Fibroblast of skin of scalp (primary cell): ENCODE measurements around the gene CELA2A. TPM values are rescaled to one million over a fixed set of nuclear protein-coding genes. Genes with fewer than 3 reads are reported as not detected.
A peak's percentile ranks its signal among the peaks of the same experiment; 100 is the strongest.

Source experiments
- DNase-seq: peaks from one replicate; pipeline ENCODE4 v3.0.0-alpha.2; 2013
- polyA plus RNA-seq, 2 experiments: library from polyadenylated mRNA; unstranded; fragments of 120-200 nt; gene quantifications; one replicate each; pipeline ENCODE4 v1.2.1, GENCODE V29; 2013; ENCODE audit not compliant: insufficient read length in 2 of 2

The CELA2A gene
- polyA plus RNA-seq (2013, experiment 1 of 2; ENCODE audit: insufficient read length): not detected
- not detected for polyA plus RNA-seq (2013, experiment 2 of 2; ENCODE audit: insufficient read length)

DNA sequence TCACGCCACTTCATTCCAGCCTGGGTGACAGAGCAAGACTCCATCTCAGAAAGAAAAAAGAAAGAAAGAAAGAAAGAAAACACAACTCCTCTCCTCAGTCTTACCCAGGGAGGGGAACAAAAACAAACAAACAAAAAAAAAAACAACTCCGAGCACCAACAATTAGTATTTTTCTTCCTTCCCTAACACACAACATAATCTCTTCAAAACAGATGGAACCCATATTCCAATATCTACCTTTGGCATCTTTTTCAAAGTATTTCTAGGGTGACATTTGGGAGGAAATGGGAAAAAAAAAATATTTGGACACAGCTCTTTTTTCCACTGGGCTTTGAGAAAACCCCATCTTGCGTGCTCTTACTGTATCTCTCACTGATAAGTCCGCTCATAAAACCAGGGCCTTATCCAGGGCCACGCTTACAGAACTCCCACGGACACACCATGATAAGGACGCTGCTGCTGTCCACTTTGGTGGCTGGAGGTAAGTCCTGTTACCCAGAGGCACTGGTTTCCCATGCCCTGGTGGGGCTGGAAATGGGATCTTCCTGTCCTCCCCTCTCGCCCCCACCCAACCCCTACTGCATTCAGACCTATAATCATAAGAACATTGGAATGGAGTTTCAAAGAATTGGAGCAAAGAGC is at the start of gene CELA2A:
Gene CELA2A (plus strand): TSS at position 420 of the 642 bp plus-strand sequence. CDS start 22 bp downstream, at position 442.
- no peak for DNase-seq

DNA sequence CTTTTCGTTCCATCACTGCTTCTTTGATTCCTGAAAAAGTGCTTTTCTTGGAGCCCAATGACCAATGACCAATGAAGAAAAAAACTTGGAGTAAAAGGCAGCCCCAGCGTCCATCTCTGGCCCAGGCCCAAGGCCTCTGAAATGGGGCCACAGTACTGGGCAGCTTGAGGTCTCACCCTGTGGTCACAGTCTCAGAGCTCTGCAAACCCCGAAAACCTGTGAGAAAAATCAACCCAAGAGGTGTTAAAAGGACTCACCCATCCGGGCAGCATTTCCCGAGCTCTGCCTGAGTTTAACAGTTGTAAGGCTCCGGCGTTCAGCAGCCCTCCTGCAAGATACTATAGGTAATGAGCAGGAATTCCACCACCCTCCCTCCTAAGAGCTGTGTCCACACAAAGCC is 49.0 kb upstream of the CELA2A start:
- no peak for DNase-seq

DNA sequence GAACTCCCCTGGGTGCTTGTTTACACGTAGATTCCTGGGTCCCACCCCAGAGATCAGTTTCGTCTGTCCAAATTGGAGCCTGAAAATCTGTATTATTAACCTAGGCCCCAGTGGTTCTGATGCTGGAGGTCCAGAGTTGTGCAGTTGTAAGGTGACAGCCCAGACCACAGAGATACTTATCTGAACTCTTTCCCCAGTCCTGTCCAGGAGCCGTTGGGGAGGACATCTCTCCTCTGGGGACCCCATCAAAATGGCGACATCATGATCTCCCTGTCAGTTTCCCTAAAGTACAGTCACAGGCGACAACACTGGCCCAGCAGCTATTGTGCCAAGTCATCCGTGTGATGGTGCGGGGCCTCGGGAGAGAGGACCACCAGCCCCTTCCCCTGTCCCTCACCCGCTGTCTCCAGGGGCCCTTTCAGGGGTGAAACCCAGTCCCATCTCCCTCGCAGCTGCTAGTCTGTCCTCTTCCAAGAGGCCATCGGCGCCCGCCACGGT is 47.6 kb upstream of the CELA2A start:
- DNase-seq: no peak

DNA sequence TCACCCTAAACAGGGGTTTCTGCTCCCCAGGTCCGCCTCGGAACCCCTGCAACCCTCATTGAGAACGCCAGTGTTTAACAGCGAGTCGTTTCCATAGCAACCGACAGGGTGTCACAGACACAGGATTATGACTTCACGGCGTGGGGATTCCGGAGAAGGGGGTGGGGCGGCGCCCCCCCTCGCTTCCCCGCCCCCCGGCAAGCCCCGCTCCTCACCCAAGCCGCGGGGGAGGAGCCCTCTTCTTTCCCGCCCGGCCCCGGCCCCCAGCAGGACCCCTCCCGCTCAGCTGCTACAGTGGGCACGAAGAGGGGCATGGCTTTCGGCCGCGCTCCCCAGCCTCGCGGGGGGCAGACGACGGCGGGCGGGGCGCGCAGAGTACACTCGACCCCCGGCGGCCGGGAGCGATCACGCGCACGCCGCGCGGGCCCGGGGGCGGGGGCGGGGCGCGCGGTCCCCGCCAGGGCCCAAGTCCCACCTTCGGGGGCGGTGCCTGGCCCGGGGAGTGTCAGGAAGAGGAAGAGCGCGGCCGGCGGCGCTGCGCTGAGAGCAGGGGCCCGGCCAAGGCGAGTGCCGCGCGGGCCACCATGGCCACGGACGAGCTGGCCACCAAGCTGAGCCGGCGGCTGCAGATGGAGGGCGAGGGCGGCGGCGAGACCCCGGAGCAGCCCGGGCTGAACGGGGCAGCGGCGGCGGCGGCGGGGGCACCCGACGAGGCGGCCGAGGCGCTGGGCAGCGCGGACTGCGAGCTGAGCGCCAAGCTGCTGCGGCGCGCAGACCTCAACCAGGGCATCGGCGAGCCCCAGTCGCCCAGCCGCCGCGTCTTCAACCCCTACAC is 46.9 kb upstream of the CELA2A start, which contains the start of gene EFHD2:
Gene EFHD2 (plus strand): TSS at position 501 of the 835 bp plus-strand sequence. CDS start 84 bp downstream, at position 585.
- peak; percentile 75 for DNase-seq

DNA sequence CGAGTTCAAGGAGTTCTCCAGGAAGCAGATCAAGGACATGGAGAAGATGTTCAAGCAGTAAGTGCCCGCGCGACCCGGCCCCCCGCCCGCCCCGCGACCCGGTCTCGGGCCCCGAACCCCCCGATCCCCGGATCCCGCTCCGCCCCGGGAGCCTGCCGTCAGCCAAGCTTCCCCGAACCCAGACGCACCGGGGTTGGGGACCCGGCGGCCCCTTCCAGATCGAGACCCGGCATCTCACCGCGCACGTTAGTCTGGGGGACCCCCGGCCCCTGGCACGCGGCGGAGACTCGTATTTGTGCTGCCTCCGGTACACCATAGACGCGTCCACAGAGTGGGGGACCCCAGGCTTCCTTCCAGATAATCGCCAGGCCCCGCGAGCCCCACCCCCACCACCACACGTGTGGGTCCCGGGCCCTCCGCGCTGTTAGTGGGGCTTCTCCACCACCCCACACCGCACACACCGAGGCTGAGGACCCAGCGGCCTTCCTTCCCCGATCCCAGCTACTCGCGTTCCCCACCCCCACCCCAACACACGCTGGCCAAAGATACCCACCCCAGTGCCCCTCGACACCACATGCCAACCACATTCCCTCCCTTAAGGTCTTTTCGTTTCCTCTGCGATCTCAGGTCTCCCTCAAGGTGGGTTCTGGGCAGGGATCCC is 46.2 kb upstream of the CELA2A start:
- no peak for DNase-seq

DNA sequence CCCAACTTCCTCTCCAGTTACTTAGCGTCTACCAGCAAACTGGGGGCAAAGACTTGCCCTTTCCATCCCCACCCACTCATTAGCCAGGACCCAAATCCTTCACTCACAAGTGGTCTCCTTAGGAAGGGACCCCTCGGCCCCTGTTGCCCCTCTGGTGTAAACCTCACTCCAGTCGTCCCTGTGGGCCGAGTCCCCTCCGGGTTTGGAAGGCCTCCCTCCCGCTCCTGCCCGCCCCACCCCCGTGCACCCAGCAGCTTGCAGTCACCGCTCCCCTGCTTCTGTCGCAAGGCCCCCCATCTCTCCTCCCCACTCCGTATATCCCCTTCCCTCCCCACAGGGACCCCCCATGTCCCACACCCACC is 45.7 kb upstream of the CELA2A start:
- no peak for DNase-seq

DNA sequence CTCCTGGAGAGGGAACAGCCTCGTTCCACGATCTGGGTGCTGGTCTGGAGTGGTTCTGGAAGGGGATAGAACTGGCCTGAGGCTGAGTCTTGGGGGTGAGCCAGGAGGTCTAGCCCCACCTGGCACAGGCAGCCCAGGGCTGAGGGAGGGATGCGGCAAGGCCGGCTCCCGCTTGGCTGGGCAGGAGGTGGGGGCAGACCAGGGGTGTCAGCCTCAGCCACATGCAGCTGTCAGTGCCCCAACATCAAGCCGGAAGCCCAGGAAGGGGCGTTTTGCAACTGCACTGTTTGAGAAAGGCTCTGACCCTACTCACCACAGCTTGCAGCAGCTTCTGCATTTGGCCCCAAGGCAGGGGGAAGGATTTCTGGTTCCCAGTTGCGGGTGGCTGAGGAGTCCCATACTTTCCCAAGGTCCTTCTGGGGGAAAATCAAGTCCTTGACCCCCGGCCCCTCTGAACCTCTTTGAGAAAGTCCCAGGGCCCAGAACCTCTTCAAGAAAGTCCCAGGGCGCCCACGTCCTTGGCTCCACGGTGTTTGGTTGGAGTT is 44.9 kb upstream of the CELA2A start:
- no peak for DNase-seq

DNA sequence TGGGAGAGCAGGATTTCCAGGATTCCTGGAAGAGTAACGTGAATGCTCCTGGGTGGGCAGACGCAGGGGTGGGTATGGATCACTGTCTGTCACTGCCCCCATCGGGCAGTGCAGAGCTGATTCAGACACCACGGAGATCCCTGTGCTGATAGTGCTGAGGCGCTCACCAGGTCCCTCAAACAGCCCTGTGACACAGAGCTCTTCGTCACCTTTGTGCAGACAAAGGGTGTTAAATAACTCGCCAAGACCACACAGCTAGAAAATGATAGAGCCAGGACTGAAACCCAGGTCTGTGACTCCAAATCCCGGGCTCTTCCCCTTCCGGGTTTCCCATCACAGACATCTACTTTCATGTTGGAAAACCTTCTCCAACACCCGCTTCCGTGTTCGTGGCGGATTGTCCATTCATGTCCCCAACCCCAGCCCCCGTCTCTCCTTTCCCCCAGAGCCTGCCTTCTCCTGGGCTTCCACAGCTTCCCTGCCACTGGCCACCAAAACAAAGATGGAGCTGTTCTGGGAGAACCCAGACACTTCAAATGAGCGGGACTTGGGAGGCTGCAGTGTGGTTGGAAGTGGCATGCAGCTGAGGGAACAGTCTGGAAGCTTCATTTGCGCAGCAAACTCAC is 44.2 kb upstream of the CELA2A start:
- no peak for DNase-seq

DNA sequence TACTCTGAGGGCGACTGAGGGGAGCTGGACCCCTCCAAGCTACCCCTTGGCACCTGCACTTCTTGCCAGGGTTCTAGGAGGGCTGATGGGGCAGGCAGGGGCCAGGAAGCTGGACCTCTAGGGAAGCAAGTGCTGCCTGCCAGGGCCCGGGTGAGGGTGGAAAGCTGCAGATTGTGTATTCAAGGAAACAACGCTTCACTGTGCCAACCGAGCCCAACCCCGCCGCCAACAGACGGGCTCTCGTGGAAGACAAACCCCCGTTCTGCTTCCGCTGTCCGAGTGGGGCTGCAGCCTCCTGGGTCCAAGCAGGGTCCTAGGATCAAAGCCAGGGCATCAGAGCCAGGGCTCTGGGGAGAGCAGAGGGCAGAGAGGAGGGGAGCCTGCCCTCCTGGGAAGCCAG is 43.7 kb upstream of the CELA2A start:
- no peak for DNase-seq

DNA sequence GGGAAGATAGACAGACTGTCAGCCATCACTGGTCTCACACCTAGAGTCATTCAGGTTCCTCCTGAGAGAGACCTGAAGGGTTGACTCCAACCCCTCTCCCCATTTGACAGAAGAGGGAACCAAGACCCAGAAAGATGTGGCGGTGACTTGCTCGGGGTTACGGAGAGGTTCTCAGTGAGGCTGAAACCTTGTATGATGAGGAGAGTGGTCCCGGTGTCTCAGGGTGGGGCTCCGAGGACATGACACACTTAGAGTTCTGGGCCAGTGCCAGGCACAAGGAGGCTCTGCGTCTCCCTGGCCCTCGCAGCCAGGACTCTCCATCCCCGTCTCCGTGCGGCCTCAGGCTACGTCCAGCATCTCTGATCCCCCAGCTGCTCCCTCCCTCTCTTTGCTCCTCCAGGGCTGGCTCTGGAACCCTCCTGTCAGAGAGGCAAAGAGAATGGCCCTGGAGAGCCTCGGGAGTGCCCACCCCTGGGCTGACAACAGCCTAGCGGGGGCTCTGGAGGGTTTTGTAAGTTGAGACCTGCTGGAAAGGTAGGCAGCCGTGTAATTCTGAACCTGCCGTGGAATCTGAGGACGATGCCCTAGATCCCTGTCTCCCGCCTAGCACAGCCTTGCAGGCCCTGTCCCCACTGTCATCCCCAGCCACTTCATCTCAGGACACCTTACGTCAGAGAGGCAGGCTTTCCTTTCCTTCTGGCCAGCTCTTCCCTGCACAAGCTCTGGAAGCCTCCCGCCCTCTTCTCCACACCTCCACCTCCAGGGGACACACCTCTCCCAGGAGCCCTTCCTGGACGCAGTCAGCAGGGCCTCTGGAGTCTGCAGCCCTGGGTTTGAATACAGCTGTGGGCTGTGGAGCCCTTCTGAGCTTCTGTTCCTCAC is 42.7 kb upstream of the CELA2A start:
- no peak for DNase-seq

DNA sequence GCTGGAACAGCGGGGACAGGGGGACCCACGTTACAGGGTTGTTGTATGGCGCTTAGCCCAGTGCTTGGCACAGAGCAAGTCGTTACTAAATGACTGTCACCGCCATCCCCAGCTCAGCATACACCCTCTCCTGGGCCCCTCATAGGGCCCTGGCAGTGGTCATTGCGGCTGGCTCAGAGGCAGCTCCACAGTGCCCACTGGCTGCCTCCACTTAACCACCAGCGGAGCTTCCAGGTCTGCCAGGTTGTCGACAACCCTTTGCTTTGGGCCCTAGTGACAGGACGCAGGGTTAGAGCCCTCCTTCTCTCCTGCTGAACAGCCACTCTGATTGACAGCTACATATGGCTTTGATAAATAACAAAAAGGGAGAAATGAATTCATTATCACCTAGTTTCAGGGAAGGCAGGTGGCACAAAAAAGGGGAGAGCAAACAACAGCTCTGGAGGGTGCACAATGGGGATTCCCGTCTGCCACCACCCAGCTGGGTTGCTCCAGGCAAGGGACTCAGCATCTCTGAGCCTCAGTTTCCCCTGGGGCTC is 42.0 kb upstream of the CELA2A start:
- DNase-seq: no peak

DNA sequence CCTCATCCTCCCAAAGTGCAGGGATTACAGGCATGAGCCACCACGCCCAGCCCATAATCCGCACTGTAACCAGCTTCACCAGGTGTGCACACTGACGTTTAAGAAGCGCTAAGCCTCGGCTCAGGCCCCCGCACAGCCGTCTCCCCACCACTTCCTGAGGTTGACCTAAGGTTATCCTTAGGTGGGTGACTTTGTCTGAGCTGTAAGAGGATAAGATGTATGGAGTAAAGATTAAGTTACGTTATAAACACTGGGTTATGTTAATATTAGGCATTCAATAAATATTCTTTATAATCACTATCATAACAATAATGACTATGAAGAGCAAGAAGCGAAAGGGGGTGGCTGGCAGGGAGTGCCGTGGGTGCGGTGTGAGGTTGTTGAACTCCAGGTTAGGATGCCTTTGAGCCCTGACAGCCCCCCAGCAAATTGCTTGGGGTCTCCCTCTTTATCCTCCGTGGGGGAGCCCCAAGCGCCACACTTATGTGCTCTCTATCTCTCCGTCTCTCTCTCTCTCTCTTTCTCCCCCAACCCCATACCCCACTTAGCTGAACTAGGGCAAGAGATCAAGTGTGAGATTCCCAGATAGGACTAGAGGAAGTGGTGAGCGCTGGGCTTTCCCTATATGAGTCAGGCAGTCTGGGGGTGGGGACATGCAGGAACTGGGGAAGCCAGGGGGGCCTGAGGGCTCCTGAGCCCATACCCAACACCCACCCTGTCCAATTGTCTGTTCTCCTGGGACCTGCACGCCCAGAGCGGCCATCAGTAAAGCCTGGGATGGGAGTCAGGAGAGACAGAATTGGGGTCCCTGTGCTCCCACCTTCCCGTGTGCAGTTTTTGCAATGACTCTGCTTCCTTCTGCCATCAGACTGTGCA is 39.2 kb upstream of the CELA2A start:
- DNase-seq: peak; percentile 52

DNA sequence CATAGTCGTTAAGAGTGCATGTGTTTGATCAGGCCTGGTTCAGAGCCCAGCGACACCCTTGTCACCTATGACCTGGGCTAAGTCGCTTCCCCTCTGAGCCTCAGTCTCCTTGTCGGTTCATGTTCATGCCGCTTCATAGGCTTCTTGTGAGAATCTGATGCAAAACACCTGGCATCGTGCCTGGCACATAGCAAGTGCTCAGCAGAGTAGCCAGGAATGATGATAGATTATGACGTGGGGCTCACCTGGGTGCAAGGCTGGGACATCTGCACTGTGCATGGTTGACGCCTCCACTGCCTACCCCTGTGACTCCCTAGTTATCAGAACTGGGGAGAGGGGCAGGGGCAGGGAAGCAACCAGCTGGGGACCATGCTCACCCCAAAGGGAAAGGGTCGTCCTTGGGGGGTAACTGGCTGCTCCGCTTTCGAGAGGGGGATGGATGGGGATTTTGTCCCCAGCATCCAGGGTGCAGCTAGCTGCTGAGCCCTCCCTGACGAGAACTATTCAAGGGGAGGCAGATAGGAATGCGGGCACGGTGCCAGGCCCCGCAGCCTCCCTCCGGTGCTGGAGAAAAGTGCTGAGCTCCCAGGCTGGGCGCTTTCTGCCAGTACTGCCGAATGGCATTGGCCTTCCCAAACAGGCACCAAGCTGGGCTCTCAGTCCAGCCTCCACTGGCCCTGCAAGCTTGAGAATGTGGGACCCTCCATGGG is 37.6 kb upstream of the CELA2A start:
- DNase-seq: peak; percentile 19

DNA sequence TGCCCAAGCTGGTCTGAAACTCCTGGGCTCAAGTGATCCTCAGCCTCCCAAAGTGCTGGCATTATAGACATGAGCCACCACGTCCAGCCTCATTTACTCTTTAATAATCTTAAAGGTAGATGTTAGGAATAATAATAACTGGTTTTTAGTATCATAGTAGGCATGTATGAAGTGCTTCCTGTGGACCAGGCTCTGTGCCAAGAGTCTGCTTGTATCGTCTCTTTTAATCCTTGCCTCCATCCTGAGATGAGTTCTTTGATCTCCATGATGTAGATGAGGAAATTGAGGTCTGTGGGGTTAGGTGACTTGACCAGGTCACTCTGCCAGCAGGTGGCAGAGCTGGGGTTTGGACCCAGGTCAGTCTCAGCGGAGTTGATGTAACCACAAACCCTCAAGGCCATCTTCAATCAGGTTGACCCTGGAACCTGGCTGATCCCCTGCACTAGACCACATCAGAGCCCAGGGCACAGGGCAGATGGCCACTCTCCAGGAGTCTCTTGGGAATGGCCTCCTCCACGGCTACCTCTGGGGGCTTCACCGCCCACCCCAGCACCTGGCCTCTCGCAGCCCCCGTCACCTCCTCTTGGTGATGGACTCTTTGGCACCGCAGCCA is 35.6 kb upstream of the CELA2A start:
- DNase-seq: no peak

DNA sequence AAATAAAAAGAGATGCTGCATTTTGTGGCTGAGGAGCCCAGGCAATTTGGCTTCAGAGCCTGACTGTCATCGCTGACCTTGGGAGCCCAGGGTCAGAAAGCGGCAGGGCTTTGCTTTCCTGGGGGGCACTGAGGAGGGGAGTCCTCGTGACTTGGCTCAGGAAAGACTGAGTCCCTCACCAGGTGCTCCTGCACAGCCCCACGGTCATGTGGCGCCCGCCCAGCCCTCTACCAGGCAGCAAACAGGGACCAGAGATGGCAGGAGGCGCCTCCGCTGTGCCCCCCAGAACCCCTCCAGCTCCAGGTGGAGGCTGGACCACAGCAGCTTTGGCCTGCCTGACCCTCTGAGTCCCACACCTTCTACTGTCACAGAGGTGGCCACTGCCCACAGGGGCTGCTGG is 33.7 kb upstream of the CELA2A start:
- no peak for DNase-seq

DNA sequence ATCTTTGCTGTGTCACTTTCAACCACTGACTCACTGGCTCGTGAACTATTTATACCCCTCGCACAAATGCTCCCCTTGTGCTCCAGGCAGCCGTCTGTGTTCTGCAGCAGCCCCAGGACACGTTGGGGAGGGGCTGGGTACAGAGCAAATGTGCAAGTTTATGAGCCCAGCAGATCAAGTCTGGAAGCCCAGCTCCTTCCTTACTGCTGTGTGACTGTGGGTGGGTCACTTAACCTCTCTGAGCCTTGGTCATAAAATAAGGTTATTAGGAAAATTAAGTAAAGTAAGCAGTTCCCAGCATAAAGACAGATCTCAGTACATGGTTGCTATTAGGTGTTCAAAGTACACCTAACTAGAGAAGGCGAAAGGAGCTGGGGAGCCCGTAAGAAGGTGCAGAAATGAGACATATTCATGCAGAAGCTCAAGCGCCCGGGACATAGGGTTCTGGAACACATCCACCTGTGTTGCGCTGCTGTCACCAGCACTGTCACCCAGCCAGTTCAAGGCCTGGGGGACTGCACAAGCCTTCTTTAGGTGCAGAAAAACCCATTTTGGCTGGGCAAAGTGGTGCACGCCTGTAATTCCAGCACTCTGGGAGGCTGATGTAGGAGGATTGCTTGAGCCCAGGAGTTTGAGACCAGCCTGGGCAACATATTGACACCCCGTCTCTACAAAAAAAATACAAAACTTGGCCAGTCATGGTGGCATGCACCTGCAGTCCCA is 33.0 kb upstream of the CELA2A start:
- no peak for DNase-seq

DNA sequence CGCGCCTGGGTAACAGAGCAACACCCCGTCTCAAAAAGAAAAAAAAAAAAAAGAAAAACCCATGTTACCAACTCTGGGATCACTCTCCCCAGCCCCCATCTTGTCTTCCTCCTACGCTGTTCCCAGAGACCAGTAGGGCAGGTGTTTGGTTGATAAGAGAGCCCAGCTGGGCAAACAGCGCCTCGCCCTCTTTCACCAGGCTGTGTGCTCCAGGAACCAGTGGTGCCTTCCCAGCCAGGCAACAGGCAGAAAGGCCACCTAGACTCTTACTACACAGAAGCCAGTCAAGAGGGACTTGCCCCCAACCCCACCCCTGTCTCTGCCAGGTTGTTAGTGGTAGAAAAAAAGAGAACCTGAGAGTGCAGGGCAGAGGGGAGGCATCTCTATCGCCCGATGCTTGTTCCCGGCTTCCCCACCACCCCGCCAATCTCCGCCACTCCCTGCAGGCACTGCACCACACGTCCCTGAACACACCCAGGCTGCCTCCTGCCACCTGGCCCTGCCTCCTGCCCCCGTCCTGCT is 32.3 kb upstream of the CELA2A start:
- DNase-seq: no peak

DNA sequence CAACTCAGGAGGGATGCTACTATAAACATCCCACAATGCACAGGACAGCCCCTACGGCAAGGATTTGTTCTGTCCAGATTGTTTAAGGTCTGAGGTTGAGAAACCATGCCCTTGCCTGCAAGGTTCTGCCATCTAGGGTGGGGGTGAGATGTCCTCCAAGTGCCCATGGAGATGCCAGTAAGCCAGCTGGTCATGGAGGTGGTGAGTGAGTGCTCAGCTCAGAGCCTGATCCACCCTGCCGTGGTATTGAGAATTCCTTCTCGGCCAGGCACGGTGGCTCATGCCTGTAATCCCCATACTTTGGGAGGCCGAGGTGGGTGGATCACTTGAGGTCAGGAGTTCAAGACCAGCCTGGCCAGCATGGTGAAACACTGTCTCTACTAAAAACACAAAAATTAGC is 31.6 kb upstream of the CELA2A start:
- DNase-seq: no peak
